ENCODE data around the gene SLC35A4. TPM values are rescaled to one million over a fixed set of nuclear protein-coding genes. Genes with fewer than 3 reads are reported as not detected.

The SLC35A4 gene
- total RNA-seq, 4 donors from 2014 or later = 24.5 to 52.0 (median 32.7) TPM

DNA sequence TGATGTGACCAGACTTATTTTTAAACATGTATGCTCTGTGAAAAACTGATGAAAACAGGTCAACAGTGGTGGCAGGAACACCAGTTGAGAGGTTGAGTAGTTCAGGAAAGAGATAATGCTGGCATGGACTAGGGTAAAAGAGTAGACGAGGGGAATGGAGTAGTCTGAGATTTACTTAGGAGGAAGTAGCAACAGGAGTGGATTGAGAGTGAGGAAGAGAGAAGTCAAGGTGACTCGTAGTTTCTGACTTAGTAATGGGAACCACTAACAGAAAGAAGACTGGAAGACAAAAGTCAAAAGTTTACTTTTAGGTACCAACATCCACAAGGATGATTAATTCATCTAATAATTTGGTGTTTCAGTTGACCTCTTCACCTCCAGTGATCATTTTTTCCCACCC, 11.0 kb upstream of the SLC35A4 start:
- no peaks in the 10 kb centered on the region for H3K9me3 ChIP-seq
- TF ChIP-seq, protein P1, sequence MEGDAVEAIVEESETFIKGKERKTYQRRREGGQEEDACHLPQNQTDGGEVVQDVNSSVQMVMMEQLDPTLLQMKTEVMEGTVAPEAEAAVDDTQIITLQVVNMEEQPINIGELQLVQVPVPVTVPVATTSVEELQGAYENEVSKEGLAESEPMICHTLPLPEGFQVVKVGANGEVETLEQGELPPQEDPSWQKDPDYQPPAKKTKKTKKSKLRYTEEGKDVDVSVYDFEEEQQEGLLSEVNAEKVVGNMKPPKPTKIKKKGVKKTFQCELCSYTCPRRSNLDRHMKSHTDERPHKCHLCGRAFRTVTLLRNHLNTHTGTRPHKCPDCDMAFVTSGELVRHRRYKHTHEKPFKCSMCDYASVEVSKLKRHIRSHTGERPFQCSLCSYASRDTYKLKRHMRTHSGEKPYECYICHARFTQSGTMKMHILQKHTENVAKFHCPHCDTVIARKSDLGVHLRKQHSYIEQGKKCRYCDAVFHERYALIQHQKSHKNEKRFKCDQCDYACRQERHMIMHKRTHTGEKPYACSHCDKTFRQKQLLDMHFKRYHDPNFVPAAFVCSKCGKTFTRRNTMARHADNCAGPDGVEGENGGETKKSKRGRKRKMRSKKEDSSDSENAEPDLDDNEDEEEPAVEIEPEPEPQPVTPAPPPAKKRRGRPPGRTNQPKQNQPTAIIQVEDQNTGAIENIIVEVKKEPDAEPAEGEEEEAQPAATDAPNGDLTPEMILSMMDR (IDR thresholded peaks at IDR 0.05) = no peak
- TF ChIP-seq POLR2AphosphoS5 (IDR thresholded peaks at IDR 0.05) (no peak), EP300 (IDR thresholded peaks at IDR 0.05) (no peak), POLR2A (IDR thresholded peaks at IDR 0.05) (no peak)
- no peak for ATAC-seq
- 69 to 75% methylated on average over 2 of the region's 2 CpGs for WGBS, 2 donors (ENCODE audit: low coverage in 1 of 2)
- no peak overlapping the region for H3K4me3 ChIP-seq
- H3K36me3 ChIP-seq = peaks cover 0 to 30% of the 10 kb centered on the region in 2 donors
- H3K4me1 ChIP-seq = peaks cover 15 to 60% (median 25%) of the 10 kb centered on the region in 3 donors
- H3K27ac ChIP-seq = no peak overlapping the region
- no peaks in the 10 kb centered on the region for H3K27me3 ChIP-seq

DNA sequence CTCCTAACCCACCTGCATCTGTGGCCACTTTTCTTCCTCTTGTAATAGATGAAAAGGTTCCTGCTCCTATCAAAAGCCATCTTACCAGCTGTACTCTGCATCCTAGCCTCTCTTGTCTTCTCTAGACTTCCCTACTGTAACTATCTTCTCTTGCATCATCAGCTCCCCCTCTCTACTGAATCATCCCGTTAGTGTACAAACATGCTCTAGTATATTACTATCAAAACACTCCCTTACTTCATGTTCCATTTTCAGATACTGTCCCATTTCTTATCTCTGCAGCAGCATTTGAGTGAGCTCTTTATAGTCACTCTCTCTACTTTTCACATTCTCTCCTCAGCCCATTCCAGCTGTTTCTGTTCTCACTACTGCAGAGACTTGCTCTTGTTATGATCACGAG, 10.2 kb upstream of the SLC35A4 start:
- TF ChIP-seq POLR2A (IDR thresholded peaks at IDR 0.05) (no peak), POLR2AphosphoS5 (IDR thresholded peaks at IDR 0.05) (no peak), EP300 (IDR thresholded peaks at IDR 0.05) (no peak)
- TF ChIP-seq, protein P1 (IDR thresholded peaks at IDR 0.05) = no peak
- ATAC-seq = no peak
- 45 to 58% methylated on average over 2 of the region's 2 CpGs for WGBS, 2 donors (ENCODE audit: low coverage in 1 of 2)
- Histone ChIP-seq H3K27ac (no peak overlapping the region), H3K27me3 (no peaks in the 10 kb centered on the region), H3K9me3 (no peaks in the 10 kb centered on the region), H3K4me3 (no peak overlapping the region), H3K4me1 (peaks cover 8 to 52% (median 18%) of the 10 kb centered on the region in 3 donors), H3K36me3 (peaks cover 0 to 28% of the 10 kb centered on the region in 2 donors)

DNA sequence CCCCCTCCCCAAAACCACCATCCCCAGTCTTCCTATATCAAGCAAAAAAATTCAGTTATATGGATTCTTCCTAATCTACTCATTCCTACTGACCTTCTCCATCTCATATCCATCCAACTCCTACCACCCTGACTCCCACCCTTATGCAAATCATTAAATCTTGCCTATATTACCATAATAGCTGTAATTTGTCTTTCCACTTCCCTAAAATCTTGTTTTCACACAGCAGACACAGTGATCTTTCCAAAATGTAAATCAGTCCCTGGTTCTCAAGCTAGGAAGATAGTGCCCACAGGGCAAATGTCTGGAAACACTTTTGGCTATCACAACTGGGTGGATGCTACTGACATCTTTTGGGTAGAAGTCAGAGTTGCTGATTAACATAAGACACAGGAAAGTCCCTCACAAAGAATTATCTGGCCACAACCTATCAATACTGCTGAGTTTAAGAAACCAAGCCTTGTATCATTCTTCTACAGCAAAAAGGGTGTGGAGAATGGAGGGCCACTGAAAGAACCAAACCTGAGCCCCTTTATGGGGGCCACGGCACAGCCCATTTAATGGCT, 8.8 kb upstream of the SLC35A4 start:
- ATAC-seq = no peak
- H3K36me3 ChIP-seq = peaks cover 0 to 24% of the 10 kb centered on the region in 2 donors
- peak overlapping the region in 1 of 2 donors; percentile 79 for H3K4me3 ChIP-seq
- H3K27me3 ChIP-seq = no peaks in the 10 kb centered on the region
- no peaks in the 10 kb centered on the region for H3K9me3 ChIP-seq
- H3K4me1 ChIP-seq = peaks cover 8 to 38% (median 11%) of the 10 kb centered on the region in 3 donors
- TF ChIP-seq POLR2A (IDR thresholded peaks at IDR 0.05) = no peak
- no peak for TF ChIP-seq EP300 (IDR thresholded peaks at IDR 0.05)
- TF ChIP-seq POLR2AphosphoS5 (IDR thresholded peaks at IDR 0.05) = no peak
- TF ChIP-seq, protein P1 (IDR thresholded peaks at IDR 0.05) = no peak
- WGBS, 2 donors (ENCODE audit: low coverage in 1 of 2) = 78% methylated on average over 1 of the region's 1 CpG; no CpG with 5 or more reads in 1 of the 2 donors
- peak overlapping the region in 2 of 4 donors; percentile 89 to 91 for H3K27ac ChIP-seq

DNA sequence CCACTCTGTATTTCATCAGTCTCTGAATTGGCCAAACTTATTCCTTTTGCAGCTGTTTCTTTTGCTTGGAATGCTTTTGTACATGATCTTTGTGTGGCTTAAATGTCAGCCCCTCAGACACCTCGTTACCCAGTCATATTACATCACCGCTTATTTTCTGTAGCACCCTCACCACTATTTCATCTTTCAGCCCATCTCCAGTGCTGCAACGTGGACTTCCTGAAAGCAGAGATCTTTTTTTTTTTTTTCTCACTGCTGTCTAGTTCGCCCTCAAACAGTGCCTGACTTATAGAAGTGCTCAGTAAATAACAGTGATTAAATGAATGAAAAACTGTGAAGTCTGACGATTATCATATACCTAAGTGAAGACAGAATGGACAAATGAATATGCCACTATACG, 8.2 kb upstream of the SLC35A4 start:
- WGBS, 2 donors (ENCODE audit: low coverage in 1 of 2) = 6 to 8% methylated on average over 5 to 6 of the region's 6 CpGs
- peaks cover 0 to 24% of the 10 kb centered on the region in 2 donors for H3K36me3 ChIP-seq
- peak overlapping the region; percentile 77 to 79 for H3K4me3 ChIP-seq
- no peaks in the 10 kb centered on the region for H3K27me3 ChIP-seq
- ATAC-seq = no peak
- TF ChIP-seq, protein P1 (IDR thresholded peaks at IDR 0.05) = no peak
- peaks cover 8 to 39% (median 11%) of the 10 kb centered on the region in 3 donors for H3K4me1 ChIP-seq
- no peaks in the 10 kb centered on the region for H3K9me3 ChIP-seq
- peak overlapping the region in 2 of 4 donors; percentile 89 to 91 for H3K27ac ChIP-seq

DNA sequence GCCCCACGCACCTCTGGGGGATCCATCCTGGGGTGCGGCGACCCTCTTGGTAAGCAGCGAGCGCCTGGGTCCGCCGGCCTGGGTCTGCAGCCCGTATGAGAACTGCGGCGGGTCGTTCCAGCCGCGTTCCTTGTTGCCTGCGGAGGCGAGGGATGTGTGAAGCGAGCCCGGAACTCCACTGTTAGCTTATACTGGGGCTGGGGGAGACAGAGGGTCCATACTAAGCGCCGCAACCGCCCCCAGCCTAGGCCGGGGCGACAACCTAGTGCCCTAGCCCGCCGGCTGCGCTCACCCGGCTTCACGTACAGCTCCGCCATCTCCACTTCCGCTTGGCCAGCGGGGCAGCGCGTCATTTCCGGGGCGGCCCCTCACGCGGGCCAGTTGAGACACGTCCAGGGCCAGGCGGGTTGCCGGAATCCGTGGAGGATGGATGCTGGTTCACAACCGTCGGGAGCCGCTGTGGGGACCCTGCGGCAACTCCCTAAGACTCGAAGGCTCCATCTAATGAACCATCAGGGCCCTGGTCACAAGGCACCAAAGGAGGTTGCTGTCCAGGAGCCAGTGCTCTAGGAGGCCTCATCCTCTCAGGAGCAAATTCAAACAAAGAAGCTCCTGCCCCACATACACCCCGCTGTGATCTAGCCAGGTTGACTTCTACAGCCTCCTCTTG, 7.4 kb upstream of the SLC35A4 start, which contains the start of gene SRA1:
TSS of gene SRA1 (minus strand) at position 338 of the 670 bp plus-strand sequence. CDS start at position 317, 21 bp downstream.
- Histone ChIP-seq H3K4me1 (peaks cover 8 to 48% (median 11%) of the 10 kb centered on the region in 3 donors), H3K9me3 (no peaks in the 10 kb centered on the region), H3K27me3 (no peaks in the 10 kb centered on the region), H3K27ac (peak within 1 kb of the TSS; percentile 81 to 91 (median 90)), H3K36me3 (peaks cover 0 to 24% of the 10 kb centered on the region in 2 donors), H3K4me3 (peak within 1 kb of the TSS; percentile 77 to 79)
- ATAC-seq = peak; percentile 98
- TF ChIP-seq POLR2AphosphoS5 (IDR thresholded peaks at IDR 0.05) = peak; percentile 98
- no peak for TF ChIP-seq EP300 (IDR thresholded peaks at IDR 0.05)
- TF ChIP-seq POLR2A (IDR thresholded peaks at IDR 0.05) = peak; percentile 90
- TF ChIP-seq, protein P1 (IDR thresholded peaks at IDR 0.05) = peak in 1 of 4 experiments; percentile 7
- 10 to 40% methylated on average over 1 of the region's 46 CpGs for WGBS, 2 donors (ENCODE audit: low coverage in 1 of 2)
